HepG2 (cell line): ENCODE results near the gene KCNQ5. TPM values are rescaled to one million over a fixed set of nuclear protein-coding genes. Genes with fewer than 3 reads are reported as not detected.

Experiments used
- ATAC-seq: fragments of 200-7000 bp; cut with Tn5 transposase; 3 replicates; pipeline ENCODE4 v1.9.1; 2020; ENCODE audit warnings: mild to moderate bottlenecking, moderate library complexity
- BruUV-seq: library from RNA; stranded (reverse); fragments of 400-500 nt; replicated peaks from 2 replicates; lab custom pipeline; 2021; lab: Mats Ljungman, UMichigan
- CTCF ChIA-PET: fragments of 300-600 bp; formaldehyde crosslinking; extraction: SDS; loops from one replicate; lab custom pipeline; 2021; ENCODE audit warnings: low total read pairs, inconsistent platforms, low intra/inter-chr PET ratio; lab: Yijun Ruan, JAX
- POLR2A ChIA-PET: fragments of 350-600 bp; sonication (Branson Sonifier 250); formaldehyde crosslinking; loops from one replicate; lab custom pipeline; 2020; ENCODE audit warnings: antibody characterized with exemption, inconsistent platforms; lab: Yijun Ruan, JAX
- DNase-seq: peaks from one replicate; pipeline ENCODE4 v3.0.0-alpha.2; 2015; ENCODE audit warnings: low spot score
- FAIRE-seq: peaks from 3 replicates; lab custom pipeline; 2011; peaks lifted over from hg19 to GRCh38; lab: Jason Lieb, UNC
- H2AFZ ChIP-seq: one replicate; pipeline ENCODE4 v1.6.1; 2011; ENCODE audit warnings: low read length, inconsistent platforms
- H3K27ac ChIP-seq: fragments of 300-600 bp; 3 replicates; pipeline ENCODE4 v1.8.0; 2011; ENCODE audit warnings: mixed run types, mild to moderate bottlenecking, mixed read lengths, low read length, inconsistent platforms; ENCODE audit not compliant: insufficient read depth; ENCODE audit errors: extremely low read length
- H3K27me3 ChIP-seq, 2 experiments: fragments of 200-600 bp in 1 of 2; 2 replicates in 1 of 2; 3 replicates in 1 of 2; pipeline versions ENCODE4 v1.6.0 to v1.8.0; 2011; ENCODE audit warnings: low read length in 2 of 2, mild to moderate bottlenecking in 2 of 2, moderate library complexity in 2 of 2, inconsistent platforms in 1 of 2; ENCODE audit not compliant: insufficient read depth in 2 of 2, control insufficient read depth in 1 of 2
- H3K36me3 ChIP-seq, 2 experiments: fragments of 200-600 bp in 1 of 2; replicated peaks in 1 of 2; 2 replicates in 1 of 2; 3 replicates in 1 of 2; pipeline versions ENCODE4 v1.5.1 to v1.8.0; 2011; ENCODE audit warnings: low read length in 2 of 2, inconsistent platforms in 1 of 2; ENCODE audit not compliant: insufficient read depth in 2 of 2, control insufficient read depth in 1 of 2
- H3K4me1 ChIP-seq: 2 replicates; pipeline ENCODE4 v1.5.1; 2012; ENCODE audit warnings: low read length, inconsistent platforms; ENCODE audit not compliant: insufficient read depth
- H3K4me2 ChIP-seq: 2 replicates; pipeline ENCODE4 v1.6.0; 2011; ENCODE audit warnings: low read depth, low read length, inconsistent platforms
- H3K4me3 ChIP-seq, 3 experiments: fragments of 200-600 bp in 1 of 3; sonication (generic), shearing (Covaris generic) in 1 of 3; replicated peaks in 1 of 3; 2 replicates each; pipeline ENCODE4 v1.5.1; 2011 to 2016; ENCODE audit warnings: low read length in 3 of 3, inconsistent platforms in 2 of 3, low read depth in 2 of 3, mild to moderate bottlenecking in 2 of 3, control low read depth in 1 of 3, mixed read lengths in 1 of 3; ENCODE audit not compliant: insufficient read depth in 1 of 3
- H3K79me2 ChIP-seq: one replicate; pipeline ENCODE4 v1.6.1; 2011; ENCODE audit warnings: low read length, inconsistent platforms; ENCODE audit not compliant: insufficient read depth
- H3K9ac ChIP-seq: 2 replicates; pipeline ENCODE4 v1.6.0; 2011; ENCODE audit warnings: mild to moderate bottlenecking, low read depth, low read length, inconsistent platforms; ENCODE audit not compliant: insufficient read depth
- H3K9me3 ChIP-seq: 2 replicates; pipeline ENCODE4 v1.5.1; 2012; ENCODE audit warnings: mild to moderate bottlenecking, low read length
- H4K20me1 ChIP-seq: 2 replicates; pipeline ENCODE4 v1.6.0; 2011; ENCODE audit warnings: inconsistent platforms, mild to moderate bottlenecking, low read length, moderate library complexity; ENCODE audit not compliant: insufficient read depth
- ATF3 ChIP-seq: sonication (generic); formaldehyde crosslinking; IDR thresholded peaks from 2 replicates; pipeline ENCODE4 v1.4.0; 2020; ENCODE audit warnings: missing genetic modification reagents
- DR1 ChIP-seq: sonication (generic); formaldehyde crosslinking; IDR thresholded peaks from 2 replicates; pipeline ENCODE4 v1.8.0; 2021; ENCODE audit warnings: mild to moderate bottlenecking, missing genetic modification reagents, inconsistent platforms
- GFI1 ChIP-seq: sonication (generic); formaldehyde crosslinking; IDR thresholded peaks from 2 replicates; pipeline ENCODE4 v1.5.0; 2020; ENCODE audit warnings: missing genetic modification reagents, mild to moderate bottlenecking, borderline replicate concordance
- GLI4 ChIP-seq: sonication (generic); formaldehyde crosslinking; IDR thresholded peaks from 2 replicates; pipeline ENCODE4 v1.5.1; 2020; ENCODE audit warnings: missing genetic modification reagents, mild to moderate bottlenecking, moderate library complexity, borderline replicate concordance
- HIC2 ChIP-seq: sonication (generic); formaldehyde crosslinking; IDR thresholded peaks from 2 replicates; pipeline ENCODE4 v1.9.0; 2022; ENCODE audit warnings: low read depth, missing genetic modification reagents
- HOXA5 ChIP-seq: sonication (generic); formaldehyde crosslinking; IDR thresholded peaks from 2 replicates; pipeline ENCODE4 v1.4.0; 2020; ENCODE audit warnings: missing genetic modification reagents
- HOXD1 ChIP-seq: sonication (generic); formaldehyde crosslinking; IDR thresholded peaks from 2 replicates; pipeline ENCODE4 v1.5.0; 2020; ENCODE audit warnings: missing genetic modification reagents
- MAFK ChIP-seq, 2 experiments: IDR thresholded peaks in 1 of 2; conservative IDR thresholded peaks in 1 of 2; 2 replicates each; pipeline ENCODE4 v1.6.1; 2011; ENCODE audit warnings: improper control_type of control experiment in 2 of 2, low read length in 2 of 2
- MIXL1 ChIP-seq: IDR thresholded peaks from 2 replicates; pipeline ENCODE4 v1.6.1; 2016
- POLR2G ChIP-seq: fragments of 200-400 bp; formaldehyde crosslinking; IDR thresholded peaks from 2 replicates; pipeline ENCODE4 v1.6.1; 2018; ENCODE audit warnings: mild to moderate bottlenecking, low read depth, low read length, moderate library complexity
- SALL1 ChIP-seq: sonication (generic); formaldehyde crosslinking; IDR thresholded peaks from 2 replicates; pipeline ENCODE4 v1.8.0; 2022; ENCODE audit warnings: mild to moderate bottlenecking, missing genetic modification reagents
- ZC3H4 ChIP-seq: sonication (generic); formaldehyde crosslinking; IDR thresholded peaks from 2 replicates; pipeline ENCODE4 v1.4.0; 2020; ENCODE audit warnings: missing genetic modification reagents, borderline replicate concordance
- ZFP37 ChIP-seq: sonication (generic); formaldehyde crosslinking; IDR thresholded peaks from 2 replicates; pipeline ENCODE4 v1.4.0; 2020; ENCODE audit warnings: missing genetic modification reagents, borderline replicate concordance
- ZNF251 ChIP-seq: sonication (generic); formaldehyde crosslinking; IDR thresholded peaks from 2 replicates; pipeline ENCODE4 v1.9.0; 2021; ENCODE audit warnings: mild to moderate bottlenecking, missing genetic modification reagents
- ZNF274 ChIP-seq: sonication (generic); formaldehyde crosslinking; IDR thresholded peaks from 2 replicates; pipeline ENCODE4 v1.5.1; 2020; ENCODE audit warnings: mild to moderate bottlenecking, missing genetic modification reagents
- ZNF768 ChIP-seq: sonication (generic); formaldehyde crosslinking; IDR thresholded peaks from 2 replicates; pipeline ENCODE4 v1.4.0; 2020; ENCODE audit warnings: missing genetic modification reagents
- WGBS: methylation state at CpG from one replicate; pipeline ENCODE4 v1.1.6; 2017; ENCODE audit warnings: low lambda C conversion rate; 5-methylcytosine and 5-hydroxymethylcytosine counted together
- in situ Hi-C: cut with HindIII; loops from 2 replicates; pipeline ENCODE4 v1.10.0; 2017; ENCODE audit warnings: low pct_unique_long_range_greater_than_20kb; ENCODE audit not compliant: extremely low pct_ligation_motif_present
- intact Hi-C: fragments of 100-400 bp; cut with micrococcal nuclease; formaldehyde crosslinking; loops from one replicate; pipeline ENCODE4 v1.10.0; 2022; ENCODE audit not compliant: unreplicated experiment
- polyA plus RNA-seq, 8 experiments: library from polyadenylated mRNA; depleted of rRNA in 3 of 8; stranded (reverse) in 7 of 8; unstranded in 1 of 8; fragments of >200 nt; fragmentation: Illumina TruSeq in 4 of 8; extraction: Trizol in 4 of 8; gene quantifications; 2 replicates each; pipeline versions ENCODE4 v1.2.1 to v1.2.3, GENCODE V29; 2011 to 2016; ENCODE audit warnings: low read depth in 4 of 8, missing spikeins in 1 of 8, mixed read lengths in 1 of 8; ENCODE audit not compliant: insufficient read depth in 1 of 8
- total RNA-seq, 5 experiments: library from RNA; depleted of rRNA; stranded (reverse); fragments of >200 nt; fragmentation: Illumina TruSeq; extraction: Trizol; gene quantifications; 2 replicates each; pipeline ENCODE4 v1.2.3, GENCODE V29; 2016; ENCODE audit warnings: low read depth in 1 of 5

Gene KCNQ5
- total and polyA plus RNA-seq, 2 of the 13 experiments (the other 11 are each of a cell fraction or from before 2014, with no cell fraction given), result 0.04 TPM; not detected in 1

GRCh38 chr6:72755752-72756151 is 133.9 kb downstream of the KCNQ5 start:
- ATAC-seq (no peak), FAIRE-seq (no peak), DNase-seq (no peak)
- Histone ChIP-seq H3K79me2 (no peaks in the 10 kb centered on the region), H3K4me2 (no peak overlapping the region), H3K36me3 (no peaks in the 10 kb centered on the region), H3K27me3 (no peaks in the 10 kb centered on the region), H3K4me1 (no peaks in the 10 kb centered on the region)
- WGBS, result 0% methylated on average over 2 of the region's 2 CpGs
- CTCF ChIA-PET, result no interaction called here
- POLR2A ChIA-PET, result no interaction called here
- TF ChIP-seq POLR2G (no peak), ZNF251 (CRISPR knock-in tag) (no peak), MIXL1 (CRISPR knock-in tag) (no peak), HOXA5 (no peak), GLI4 (CRISPR knock-in tag) (no peak), ZNF274 (CRISPR knock-in tag) (no peak), DR1 (no peak)
- TF ChIP-seq, all 625 proteins: peak for 0
- Histone ChIP-seq H3K9me3 (no peaks in the 10 kb centered on the region), H3K27ac (no peak overlapping the region), H3K9ac (no peak overlapping the region), H3K4me3 (no peak overlapping the region), H2AFZ (no peak overlapping the region), H4K20me1 (no peaks in the 10 kb centered on the region)
- intact Hi-C loops (no loop called here), in situ Hi-C loops (no loop called here)
- no TSS peak for BruUV-seq

- in situ Hi-C loops, result no loop called here
- no peak for DNase-seq
- POLR2A ChIA-PET, result no interaction called here
- TF ChIP-seq SALL1 (CRISPR knock-in tag), result no peak
- TF ChIP-seq HIC2 (CRISPR knock-in tag), result no peak
- TF ChIP-seq GFI1 (CRISPR knock-in tag), result no peak
- TF ChIP-seq ZC3H4 (CRISPR knock-in tag), result no peak
- TF ChIP-seq MAFK (conservative IDR thresholded peaks at IDR 0.05 in 1 of 2, IDR thresholded peaks at IDR 0.05 in 1 of 2; ENCODE audit: low read length in 2 of 2), result no peak
- no peak for TF ChIP-seq HOXD1 (CRISPR knock-in tag)
- TF ChIP-seq ZFP37 (CRISPR knock-in tag), result no peak
- TF ChIP-seq ZNF768 (CRISPR knock-in tag), result no peak
- TF ChIP-seq ATF3, result no peak
Observed at GRCh38 chr6:72757048-72757447, 135.2 kb downstream of the KCNQ5 start.

More at GRCh38 chr6:72757048-72757447, 135.2 kb downstream of the KCNQ5 start:
- no peak overlapping the region for H3K4me2 ChIP-seq
- intact Hi-C loops, result no loop called here
- CTCF ChIA-PET, result no interaction called here
- H2AFZ ChIP-seq, result no peak overlapping the region
- H3K27ac ChIP-seq, result no peak overlapping the region
- no peaks in the 10 kb centered on the region for H3K27me3 ChIP-seq
- H3K36me3 ChIP-seq, result no peaks in the 10 kb centered on the region
- no peaks in the 10 kb centered on the region for H4K20me1 ChIP-seq
- ATAC-seq (no peak), FAIRE-seq (no peak)
- no peaks in the 10 kb centered on the region for H3K9me3 ChIP-seq
- no peaks in the 10 kb centered on the region for H3K79me2 ChIP-seq
- no peak overlapping the region for H3K4me3 ChIP-seq
- BruUV-seq, result no TSS peak
- no peak overlapping the region for H3K9ac ChIP-seq
- H3K4me1 ChIP-seq, result no peaks in the 10 kb centered on the region
- WGBS, result 0% methylated on average over 3 of the region's 3 CpGs
